Measurements from ENCODE around the gene SPATA6L. TPM values are rescaled to one million over a fixed set of nuclear protein-coding genes. Genes with fewer than 3 reads are reported as not detected.

Gene SPATA6L
- total RNA-seq, 4 donors from 2014 or later = 0.91 to 3.0 (median 1.8) TPM

- intact Hi-C loops (cut with DNase I) = no loop called here
- 58 to 62% methylated on average over 4 of the region's 4 CpGs for WGBS, 2 donors
- no peaks in the 10 kb centered on the region for H3K27me3 ChIP-seq
Observed at GRCh38 chr9:4706971-4707622, 40.8 kb upstream of the SPATA6L start.

GRCh38 chr9:4706021-4706420 lies 39.7 kb upstream of the SPATA6L start:
- intact Hi-C loops (cut with DNase I) = no loop called here
- Histone ChIP-seq H3K4me3 (no peak overlapping the region), H3K36me3 (peaks cover 0 to 81% (median 5%) of the 10 kb centered on the region in 3 donors), H3K4me1 (peaks cover 0 to 8% (median 3%) of the 10 kb centered on the region in 3 donors), H3K27me3 (no peaks in the 10 kb centered on the region), H3K9me3 (no peaks in the 10 kb centered on the region), H3K27ac (no peak overlapping the region)
- TF ChIP-seq CTCF (IDR thresholded peaks at IDR 0.05) = no peak
- no peak for TF ChIP-seq POLR2A (IDR thresholded peaks at IDR 0.05)
- no peak for DNase-seq
- 45 to 54% methylated on average over 2 of the region's 2 CpGs for WGBS, 2 donors

More at GRCh38 chr9:4706971-4707622, 40.8 kb upstream of the SPATA6L start:
- Histone ChIP-seq H3K36me3 (peaks cover 0 to 83% (median 6%) of the 10 kb centered on the region in 3 donors), H3K9me3 (no peaks in the 10 kb centered on the region), H3K4me1 (peaks cover 0 to 8% (median 0%) of the 10 kb centered on the region in 3 donors), H3K4me3 (no peak overlapping the region), H3K27ac (no peak overlapping the region)
- no peak for DNase-seq
- TF ChIP-seq POLR2A (IDR thresholded peaks at IDR 0.05) (no peak), CTCF (IDR thresholded peaks at IDR 0.05) (no peak)

- TF ChIP-seq CTCF (IDR thresholded peaks at IDR 0.05) (no peak), POLR2A (IDR thresholded peaks at IDR 0.05) (no peak)
- intact Hi-C loops (cut with DNase I) = no loop called here
- no peaks in the 10 kb centered on the region for H3K27me3 ChIP-seq
- DNase-seq = no peak
- H3K9me3 ChIP-seq = no peaks in the 10 kb centered on the region
- WGBS, 2 donors = 51 to 81% methylated on average over 2 of the region's 2 CpGs
- peaks cover 0 to 12% (median 3%) of the 10 kb centered on the region in 3 donors for H3K4me1 ChIP-seq
- peaks cover 0 to 85% (median 5%) of the 10 kb centered on the region in 3 donors for H3K36me3 ChIP-seq
- no peak overlapping the region for H3K4me3 ChIP-seq
- no peak overlapping the region for H3K27ac ChIP-seq
Observed at GRCh38 chr9:4704129-4704528, 37.8 kb upstream of the SPATA6L start.

- WGBS, 2 donors = 50 to 58% methylated on average over 1 of the region's 1 CpG
- no peaks in the 10 kb centered on the region for H3K9me3 ChIP-seq
- TF ChIP-seq CTCF (IDR thresholded peaks at IDR 0.05) (no peak), POLR2A (IDR thresholded peaks at IDR 0.05) (no peak)
- DNase-seq = no peak
- H3K27me3 ChIP-seq = no peaks in the 10 kb centered on the region
- H3K27ac ChIP-seq = no peak overlapping the region
- intact Hi-C loops (cut with DNase I) = no loop called here
- H3K36me3 ChIP-seq = peaks cover 0 to 92% (median 5%) of the 10 kb centered on the region in 3 donors
- H3K4me1 ChIP-seq = peaks cover 0 to 4% (median 3%) of the 10 kb centered on the region in 3 donors
- H3K4me3 ChIP-seq = no peak overlapping the region
Observed at GRCh38 chr9:4701526-4701925, 35.2 kb upstream of the SPATA6L start.

- TF ChIP-seq CTCF (IDR thresholded peaks at IDR 0.05) (no peak), POLR2A (IDR thresholded peaks at IDR 0.05) (no peak)
- no peak for DNase-seq
- peaks cover 0 to 4% (median 3%) of the 10 kb centered on the region in 3 donors for H3K4me1 ChIP-seq
- intact Hi-C loops (cut with DNase I) = no loop called here
- no peak overlapping the region for H3K4me3 ChIP-seq
- no peak overlapping the region for H3K27ac ChIP-seq
- H3K27me3 ChIP-seq = no peaks in the 10 kb centered on the region
- peaks cover 0 to 90% (median 5%) of the 10 kb centered on the region in 3 donors for H3K36me3 ChIP-seq
- H3K9me3 ChIP-seq = no peaks in the 10 kb centered on the region
- WGBS, 2 donors = 64 to 81% methylated on average over 2 of the region's 2 CpGs
Observed at GRCh38 chr9:4700932-4701331, 34.7 kb upstream of the SPATA6L start.

All from esophagus squamous epithelium (tissue), 5 donors.